ENCODE data around the gene CCDC192.
"Not testable (repeated sequence)": the region's sequence is repeated elsewhere in the genome, so short reads cannot be mapped to it uniquely, and the experiment has no call there.

CCDC192 gene

DNA sequence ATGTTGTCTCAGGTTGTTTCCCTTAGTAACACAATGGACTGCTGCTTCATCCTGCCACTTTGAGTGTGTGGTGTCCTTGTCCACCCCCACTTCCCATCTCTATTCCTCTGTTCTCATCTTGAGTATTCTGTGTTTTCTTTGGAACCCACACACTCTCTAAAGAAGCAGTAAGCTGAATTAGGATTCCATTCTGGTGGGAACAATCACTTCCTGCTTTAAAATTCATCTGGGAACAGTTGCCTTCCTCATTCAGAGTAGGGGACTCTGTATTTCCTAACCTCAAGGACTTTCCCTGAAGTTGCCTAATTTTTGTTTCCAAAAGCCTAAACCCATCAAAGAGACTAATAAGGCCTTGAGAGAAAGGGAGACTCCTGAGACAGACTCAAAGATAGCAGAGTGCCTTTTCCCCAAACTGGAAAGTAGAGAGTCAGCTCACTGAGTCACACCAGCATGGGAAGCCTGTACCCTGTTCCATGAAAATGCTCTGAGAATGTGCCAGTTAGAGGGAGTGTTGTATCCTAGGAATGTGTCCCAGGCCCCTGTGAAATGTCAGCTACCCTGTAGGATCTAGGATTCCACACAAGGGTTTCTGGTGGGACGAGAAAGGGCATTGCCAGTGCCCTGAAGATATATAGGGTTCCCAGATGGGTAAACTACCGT is 63.6 kb downstream of the CCDC192 start:
- DNase-seq (ENCODE audit: low read depth): no peak

DNA sequence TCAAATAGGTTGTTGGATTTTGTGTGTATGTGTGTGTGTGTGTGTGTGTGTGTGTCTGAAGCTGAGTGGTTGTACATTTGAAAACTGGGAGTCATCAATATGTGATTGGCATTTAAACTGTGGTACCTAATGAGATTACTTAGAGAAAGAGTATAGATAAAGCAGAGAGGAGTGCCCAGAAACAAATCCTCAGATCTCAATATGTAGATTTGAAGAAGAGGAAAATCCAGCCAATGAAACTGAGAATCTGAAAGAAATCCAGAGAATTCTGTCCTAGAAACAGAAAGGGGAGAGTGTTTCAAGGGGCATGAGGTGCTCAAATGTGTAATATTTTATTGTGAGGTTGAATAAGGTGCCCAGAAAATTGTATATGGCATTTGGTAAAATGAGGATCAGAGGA is 66.2 kb downstream of the CCDC192 start:
- no peak for DNase-seq (ENCODE audit: low read depth)

DNA sequence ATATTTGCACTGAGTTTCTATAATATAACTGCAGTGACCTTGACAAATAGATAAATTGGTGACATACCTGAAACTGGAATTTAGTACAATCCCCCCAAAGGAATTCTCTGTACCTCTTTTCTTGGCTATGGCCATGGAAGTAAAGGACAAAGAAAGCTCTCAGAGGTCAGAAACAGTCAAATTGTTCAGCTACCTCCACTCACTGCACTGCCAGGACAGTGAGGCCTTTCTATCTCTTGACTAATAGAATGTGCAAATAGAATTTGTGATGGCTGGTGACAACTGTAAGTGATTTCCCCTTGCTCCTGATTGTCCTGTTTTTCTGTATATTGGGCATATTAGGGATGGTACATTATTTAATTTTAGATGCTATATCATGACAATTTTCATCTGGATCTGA is 67.1 kb downstream of the CCDC192 start:
- no peak for DNase-seq (ENCODE audit: low read depth)

DNA sequence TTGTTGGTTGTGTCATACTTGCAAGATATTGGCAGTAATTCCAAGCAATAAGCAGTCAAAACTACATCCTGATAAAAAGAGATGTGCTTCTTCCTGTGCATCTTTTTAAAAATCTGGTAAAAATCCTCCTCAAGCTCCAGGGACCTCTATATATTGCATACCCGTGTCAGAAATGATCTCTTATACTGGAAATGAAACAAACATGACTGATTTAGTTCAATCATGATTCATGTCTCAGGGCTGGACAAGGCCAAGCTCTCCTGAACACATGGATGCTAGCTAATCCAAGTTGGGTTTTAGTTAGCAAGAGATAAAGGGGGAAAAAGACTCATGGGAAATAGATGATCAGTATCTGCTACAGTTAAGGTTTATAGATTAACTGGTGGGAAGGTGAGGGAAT is 69.3 kb downstream of the CCDC192 start:
- DNase-seq (ENCODE audit: low read depth): no peak

DNA sequence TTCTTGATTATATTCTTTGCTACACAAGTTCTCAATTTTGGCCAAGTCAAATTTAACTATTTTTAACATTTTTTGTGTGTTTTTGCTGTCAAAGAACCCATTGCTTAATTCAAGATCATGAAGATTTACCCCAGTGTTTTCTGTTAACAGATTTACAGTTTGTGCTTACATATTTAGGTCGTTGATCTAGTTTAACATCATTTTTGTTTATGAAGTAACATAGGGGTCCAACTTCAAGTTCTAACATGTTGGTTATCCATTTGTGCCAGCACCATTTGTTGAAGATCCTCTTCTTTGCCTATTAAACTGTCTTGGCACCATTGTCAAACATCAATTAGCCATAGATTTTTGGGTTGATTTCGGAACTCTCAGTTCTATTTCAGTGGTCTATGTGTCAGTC is 71.0 kb downstream of the CCDC192 start:
- DNase-seq (ENCODE audit: low read depth): no peak

DNA sequence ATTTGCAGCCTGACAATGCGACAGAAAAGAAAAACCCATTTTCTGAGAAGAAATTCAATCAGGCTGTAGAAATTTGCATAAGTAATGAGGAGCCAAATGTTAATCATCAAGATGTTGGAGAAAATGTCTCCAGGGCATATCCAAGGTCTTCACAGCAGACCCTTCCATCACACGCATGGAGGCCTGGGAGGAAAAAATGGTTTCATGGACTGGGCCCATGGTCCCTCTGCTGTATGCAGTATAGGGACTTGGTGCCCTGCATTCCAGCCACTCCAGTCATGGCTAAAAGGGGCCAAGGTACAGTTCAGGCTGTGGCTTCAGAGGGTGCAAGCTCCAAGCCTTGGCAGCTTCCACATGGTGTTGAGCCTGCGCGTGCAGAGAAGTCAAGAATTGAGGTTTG is 73.3 kb downstream of the CCDC192 start:
- no peak for DNase-seq (ENCODE audit: low read depth)

DNA sequence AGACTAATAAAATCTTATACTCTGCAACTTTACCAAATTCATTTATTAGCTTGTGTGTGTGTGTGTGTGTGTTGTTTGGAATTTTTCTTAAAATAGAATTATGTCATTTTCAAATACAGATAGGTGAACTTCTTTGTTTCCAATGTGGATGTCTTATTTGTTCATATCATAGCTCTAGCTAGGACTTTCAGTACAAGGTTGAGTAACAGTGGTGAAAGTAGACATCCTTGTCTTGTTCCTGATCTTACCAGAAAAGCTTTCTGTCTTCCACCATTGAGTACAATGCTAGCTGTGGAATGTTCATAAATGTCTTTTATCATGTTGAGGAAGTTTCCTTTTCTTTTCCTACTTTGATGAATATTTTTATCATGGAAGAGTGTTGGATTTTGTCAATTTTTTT is 74.8 kb downstream of the CCDC192 start:
- no peak for DNase-seq (ENCODE audit: low read depth)

DNA sequence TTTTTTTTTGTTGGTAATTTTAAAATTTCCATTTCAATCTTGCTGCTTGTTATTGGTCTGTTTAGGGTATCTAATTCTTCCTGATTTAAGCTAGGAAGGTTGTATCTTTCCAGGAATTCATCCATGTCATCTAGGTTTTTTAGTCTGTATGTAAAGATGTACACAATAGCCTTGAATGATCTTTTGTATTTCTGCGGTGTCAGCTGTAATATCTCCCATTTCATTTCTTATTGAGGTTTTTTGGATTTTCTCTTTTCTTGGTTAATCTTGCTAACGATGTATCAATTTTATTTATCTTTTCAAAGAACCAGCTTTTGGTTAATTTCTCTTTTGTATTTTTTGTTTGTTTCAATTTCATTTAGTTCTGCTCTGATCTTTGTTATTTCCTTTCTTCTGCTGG is 79.3 kb downstream of the CCDC192 start:
- not testable (repeated sequence) for DNase-seq (ENCODE audit: low read depth)

DNA sequence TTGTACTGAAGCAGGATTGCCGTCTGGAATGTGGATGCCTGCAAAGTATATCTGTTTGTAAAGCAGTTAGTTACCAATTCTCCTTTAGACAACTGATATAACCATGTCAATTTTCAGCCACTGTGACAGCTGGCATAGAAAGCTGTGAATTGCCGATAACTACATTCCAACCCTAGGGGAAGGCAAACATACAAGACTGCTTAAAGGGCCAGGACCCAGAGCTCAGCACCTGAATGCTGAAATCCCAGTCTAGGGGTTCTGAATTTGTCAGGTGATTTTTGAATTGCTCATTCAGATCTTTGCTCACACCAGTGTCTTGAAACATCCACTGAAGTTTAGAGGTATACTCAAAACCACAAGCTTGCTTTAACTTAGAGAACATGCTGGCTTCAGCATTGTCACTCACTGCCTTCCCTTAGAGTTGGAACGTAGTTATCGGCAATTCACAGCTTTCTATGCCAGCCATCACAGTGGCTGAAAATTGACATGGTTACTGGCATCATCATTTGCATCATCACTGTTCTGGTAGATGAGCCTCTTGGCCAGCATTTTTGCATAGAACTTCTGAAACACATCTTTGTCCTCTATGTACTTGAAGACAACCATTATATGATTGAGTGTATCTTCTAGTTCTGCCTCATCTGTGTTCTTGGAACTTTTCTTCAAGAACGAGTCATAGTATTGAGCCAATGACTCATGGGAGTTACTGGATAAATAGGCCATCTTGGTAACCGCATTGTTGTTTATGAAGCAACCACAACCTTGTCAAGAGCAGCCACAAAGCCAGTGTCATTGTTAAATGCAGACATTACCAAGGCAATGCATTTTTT is 82.1 kb downstream of the CCDC192 start:
- DNase-seq (ENCODE audit: low read depth): no peak

DNA sequence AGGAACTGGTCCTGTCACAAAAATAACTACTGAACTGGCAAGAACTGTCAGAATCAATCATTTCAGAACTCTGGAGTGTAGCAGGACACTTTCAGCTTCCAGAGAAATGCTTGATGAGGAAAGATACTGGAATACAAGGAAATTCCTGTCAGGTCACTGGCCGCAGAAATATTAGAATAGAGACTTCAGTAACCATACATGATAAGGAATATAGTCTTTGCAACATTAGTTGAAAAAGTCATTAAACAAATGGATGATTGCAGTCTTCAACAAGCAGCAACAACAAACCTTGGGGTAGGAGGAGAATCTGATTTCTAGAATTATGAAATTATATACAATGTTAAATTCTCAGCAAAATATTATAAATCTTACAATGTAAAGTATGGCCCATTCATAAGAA is 88.2 kb downstream of the CCDC192 start:
- no peak for DNase-seq (ENCODE audit: low read depth)

DNA sequence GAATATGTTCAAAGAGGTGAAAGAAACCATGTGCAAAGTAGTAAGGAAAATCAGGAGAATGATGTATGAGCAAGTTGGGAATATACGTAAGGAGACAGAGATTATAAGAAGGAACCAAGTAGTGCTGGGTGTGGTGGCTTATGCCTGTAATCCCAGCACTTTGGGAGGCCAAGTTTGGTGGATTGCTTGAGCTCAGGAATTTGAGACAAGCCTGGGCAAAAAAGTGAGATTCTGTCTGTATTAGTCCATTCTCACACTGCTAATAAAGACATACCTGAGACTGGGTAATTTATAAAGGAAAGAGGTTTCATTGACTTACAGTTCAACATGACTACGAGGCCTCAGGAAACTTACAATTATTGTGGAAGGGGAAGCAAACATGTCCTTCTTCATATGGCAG is 88.7 kb downstream of the CCDC192 start:
- not testable (repeated sequence) for DNase-seq (ENCODE audit: low read depth)

DNA sequence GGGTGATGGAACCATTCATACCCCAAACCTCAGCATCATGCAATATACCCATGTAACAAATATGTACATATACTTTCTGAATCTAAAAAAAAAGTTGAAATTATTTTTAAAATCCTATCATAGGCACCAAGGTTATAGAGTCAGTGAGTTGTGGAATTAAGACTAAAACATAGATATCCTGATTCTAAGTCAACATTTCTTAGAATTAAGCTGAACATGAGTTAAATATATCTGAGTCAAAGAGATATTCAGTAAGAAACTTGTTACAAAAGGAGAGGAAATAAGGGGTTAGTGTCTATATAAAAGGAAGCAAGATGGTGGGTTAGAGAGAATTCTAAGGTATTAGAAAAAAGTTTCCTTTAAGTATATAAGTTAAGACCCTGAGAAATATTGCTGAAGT is 89.9 kb downstream of the CCDC192 start:
- no peak for DNase-seq (ENCODE audit: low read depth)

DNA sequence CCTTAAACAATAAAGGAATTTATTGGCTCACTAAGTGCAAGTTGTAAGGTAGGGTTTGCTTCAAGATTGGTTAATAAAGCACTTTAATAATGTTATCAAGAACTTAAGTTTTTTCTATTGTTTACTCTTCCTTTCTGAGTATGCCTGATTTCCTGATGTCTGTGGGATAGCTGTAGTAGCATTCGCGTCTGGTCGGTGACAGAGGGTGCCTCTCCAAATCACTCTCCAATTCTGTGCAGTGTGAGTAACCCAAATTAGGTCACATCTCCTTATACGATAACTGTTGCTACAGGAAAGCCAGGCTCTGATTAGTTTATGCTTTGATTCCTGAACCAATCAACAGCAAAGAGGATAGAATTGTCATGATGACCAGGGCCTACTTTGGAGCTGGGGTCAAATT is 90.7 kb downstream of the CCDC192 start:
- DNase-seq (ENCODE audit: low read depth): no peak

DNA sequence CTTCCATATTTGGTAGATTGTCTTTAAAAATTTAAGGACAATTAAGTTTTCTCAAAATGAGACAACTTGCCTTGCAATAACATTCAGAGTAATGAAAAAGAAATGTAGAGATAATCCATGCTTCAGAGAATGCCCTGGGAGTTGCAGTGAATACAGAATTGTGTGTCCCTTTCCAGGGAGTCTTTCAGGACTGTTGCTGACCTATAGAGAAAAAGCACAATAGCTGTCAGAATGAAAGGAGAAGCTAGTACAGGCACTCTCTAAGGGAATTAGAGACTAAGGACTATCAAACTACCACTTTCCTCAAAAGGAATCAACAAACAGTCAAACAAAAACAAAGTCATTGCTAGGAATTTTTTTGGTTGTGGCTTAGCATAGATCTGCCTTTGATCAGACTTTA is 93.0 kb downstream of the CCDC192 start:
- no peak for DNase-seq (ENCODE audit: low read depth)

DNA sequence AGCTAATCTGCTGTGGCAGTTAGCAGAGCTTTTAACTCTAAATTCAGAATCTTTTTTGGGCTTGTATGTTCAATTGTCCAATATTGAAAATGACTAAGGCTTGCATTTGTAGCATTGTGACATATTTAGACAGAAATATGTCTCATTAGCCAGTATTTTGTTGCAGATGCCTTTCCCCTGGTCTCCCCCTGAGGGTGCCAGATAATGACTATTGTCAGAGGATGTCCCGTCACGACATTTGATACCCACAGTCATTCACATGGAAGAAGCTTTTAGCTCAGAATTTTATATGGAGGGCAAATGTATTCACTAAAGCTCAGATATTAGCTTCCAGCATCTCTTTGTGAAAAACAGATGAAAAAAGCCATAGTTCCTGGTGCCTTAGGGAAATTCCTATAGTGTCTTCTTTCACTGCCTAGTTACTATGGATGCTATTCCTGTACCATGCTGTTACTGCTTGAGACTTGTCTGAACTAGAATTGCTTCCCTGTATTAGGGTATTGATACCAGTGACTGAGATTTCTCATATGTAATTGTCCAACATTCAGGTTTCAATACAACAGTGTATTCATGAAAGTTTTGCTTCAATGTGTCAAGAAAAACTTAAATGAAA is 96.2 kb downstream of the CCDC192 start:
- no peak for DNase-seq (ENCODE audit: low read depth)

DNA sequence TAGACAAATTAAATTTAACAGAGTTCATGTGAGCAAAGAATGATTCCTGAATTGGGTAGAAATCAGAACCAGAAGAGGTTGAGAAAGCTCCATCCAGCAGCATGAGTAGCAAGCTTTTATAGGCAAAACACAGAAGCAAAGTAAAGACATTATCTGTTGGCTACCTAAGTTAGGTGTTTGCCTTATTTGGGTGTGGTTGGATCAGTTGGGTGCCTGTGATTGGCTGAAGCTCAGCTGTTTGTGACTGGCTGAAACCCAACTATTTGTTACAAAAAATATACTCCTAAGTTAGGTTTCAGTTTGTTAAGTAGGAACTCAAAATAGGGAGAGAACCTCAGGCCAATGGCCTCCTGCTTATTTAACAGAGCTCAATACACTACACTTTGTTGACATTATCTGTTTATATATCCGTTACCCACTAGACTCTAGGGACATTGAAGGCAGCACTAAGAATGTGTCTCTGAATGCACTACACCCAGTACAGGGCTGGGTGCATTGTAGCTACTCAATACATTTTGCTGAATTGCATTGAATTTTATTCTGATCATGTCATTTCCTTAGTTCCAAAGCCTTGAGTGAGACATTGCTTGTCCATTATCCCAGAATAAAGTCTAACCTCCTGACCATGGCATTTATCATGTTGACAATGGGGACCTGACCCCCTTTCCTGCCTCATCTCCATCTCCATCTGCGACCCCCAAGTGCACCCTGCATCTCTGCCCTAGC is 98.7 kb downstream of the CCDC192 start:
- no peak for DNase-seq (ENCODE audit: low read depth)

DNA sequence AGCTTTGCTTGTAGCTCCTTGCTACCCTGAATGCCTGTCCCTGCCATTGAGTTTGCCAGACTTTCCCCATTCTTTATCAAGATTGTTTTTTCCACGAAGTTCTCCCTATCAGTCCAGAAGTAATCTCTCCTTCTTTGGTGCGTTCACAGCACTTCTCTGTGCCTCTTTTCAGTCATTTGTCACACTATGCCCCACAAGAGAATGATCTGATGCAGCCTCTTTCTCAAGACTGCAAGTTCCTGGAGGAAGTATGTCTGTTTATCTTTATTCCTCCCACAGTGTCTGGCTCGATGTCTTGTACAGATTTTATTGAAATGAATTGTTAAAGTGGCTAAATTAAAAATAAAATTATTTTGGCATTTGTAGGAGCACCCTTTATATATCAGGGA is 99.3 kb downstream of the CCDC192 start:
- DNase-seq (ENCODE audit: low read depth): no peak

DNA sequence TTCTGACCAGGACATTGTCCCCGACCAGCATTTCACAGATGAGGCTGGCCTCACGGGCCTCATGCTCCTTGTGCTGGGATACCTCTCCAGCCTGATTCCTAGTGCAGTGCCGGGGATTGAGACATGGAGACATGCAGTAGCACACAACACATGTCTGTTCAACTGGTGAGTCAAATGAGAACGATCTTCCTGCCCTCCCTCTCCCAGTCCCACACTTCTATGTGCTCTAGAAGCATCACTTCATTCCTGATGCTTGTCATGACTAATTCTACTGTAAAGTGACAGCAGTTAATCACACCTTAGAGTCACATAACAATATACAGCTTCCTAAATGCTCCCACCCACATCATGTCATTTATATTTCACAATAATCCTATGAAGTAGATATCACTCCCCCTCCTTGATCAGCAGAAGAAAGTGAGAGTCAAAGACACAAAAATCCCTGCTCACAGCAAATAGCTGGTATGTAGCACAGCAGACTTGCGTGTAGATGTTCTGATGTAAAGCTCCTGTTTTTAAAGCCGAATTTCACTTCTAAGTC is 101.8 kb downstream of the CCDC192 start:
- DNase-seq (ENCODE audit: low read depth): no peak

DNA sequence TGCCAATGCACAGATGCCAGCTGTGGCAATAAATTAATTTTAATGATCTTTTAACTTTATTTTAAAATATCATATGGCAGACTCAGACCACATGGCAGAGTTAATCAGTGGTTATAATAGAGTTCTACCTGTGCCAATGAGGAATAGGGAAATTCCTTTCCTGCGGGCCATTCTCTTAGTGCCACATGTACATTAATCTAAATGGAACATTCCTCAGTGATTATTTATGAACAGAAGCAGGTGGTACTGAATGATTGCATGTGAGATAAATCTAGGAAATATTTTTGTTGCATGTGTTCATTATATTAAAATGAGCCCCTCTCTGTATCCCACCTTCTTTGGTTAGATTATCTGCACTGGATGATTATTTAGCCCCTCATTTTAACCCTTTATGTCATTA is 102.3 kb downstream of the CCDC192 start:
- DNase-seq (ENCODE audit: low read depth): no peak

DNA sequence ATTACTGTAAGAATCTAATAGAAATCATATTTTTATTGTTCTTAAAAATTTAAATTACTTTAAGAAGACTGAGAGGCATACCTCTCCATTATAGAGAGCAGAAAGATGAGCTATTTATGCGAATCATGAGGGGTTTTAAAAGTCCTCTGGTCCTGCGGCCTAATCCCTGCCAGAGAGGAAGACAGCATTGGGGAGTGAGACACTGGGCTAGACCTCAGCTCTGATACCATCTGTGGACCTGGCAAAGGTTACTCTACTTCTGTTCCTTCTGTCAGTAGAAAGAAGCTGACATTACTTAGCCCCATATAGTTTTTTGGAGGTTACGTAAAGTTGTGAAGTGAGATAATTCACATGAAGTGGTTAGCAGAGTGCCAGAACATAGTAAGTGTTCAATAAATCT is 103.6 kb downstream of the CCDC192 start:
- DNase-seq (ENCODE audit: low read depth): no peak

DNA sequence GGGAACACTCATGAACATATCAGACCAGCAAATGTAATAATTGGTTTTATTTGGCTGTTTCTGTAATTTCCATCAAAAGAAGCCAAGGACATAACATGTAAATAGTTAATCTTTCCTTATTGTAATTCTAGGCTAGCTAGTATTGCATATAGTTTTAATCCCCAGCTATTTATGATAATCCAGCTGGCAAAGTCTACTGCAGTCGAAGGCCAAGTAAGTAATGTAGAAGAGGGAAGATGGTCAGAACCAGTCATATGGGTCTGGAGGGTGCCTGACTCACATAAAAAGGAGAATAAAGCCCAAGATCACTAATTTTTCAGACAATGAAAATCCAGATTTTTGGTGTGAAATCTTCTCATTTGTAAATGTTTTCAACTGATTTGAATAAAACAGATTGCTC is 106.3 kb downstream of the CCDC192 start:
- DNase-seq (ENCODE audit: low read depth): no peak

DNA sequence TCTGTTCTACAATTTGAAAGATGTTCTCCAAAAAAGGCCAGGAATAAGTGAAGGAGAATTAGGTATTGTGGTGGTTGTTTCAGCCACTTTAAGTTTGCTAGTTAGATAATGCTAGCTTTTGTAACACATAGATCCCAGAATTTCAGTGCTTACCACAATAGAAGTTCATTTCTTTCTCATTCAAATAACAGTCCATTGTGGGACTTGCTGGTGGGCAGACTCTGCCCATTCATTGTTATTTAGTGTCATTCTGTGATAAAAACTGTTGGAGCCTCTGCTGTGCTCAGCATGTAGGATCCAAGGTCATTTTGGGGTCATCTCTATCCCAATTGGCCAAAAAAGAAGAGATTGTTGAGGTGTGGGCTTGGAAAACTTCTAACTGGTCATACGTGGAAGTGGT is 106.8 kb downstream of the CCDC192 start:
- DNase-seq (ENCODE audit: low read depth): no peak
